CD4-positive, alpha-beta T cell (primary cell): ENCODE measurements around the gene PIN4. TPM values are rescaled to one million over a fixed set of nuclear protein-coding genes. Genes with fewer than 3 reads are reported as not detected.
"Not testable (repeated sequence)": the region's sequence is repeated elsewhere in the genome, so short reads cannot be mapped to it uniquely, and the experiment has no call there.

Experiments
- ATAC-seq: fragments of 200-7000 bp; cut with Tn5 transposase; one replicate; pipeline ENCODE4 v1.10.0; 2022; ENCODE audit warnings: mild to moderate bottlenecking; ENCODE audit not compliant: poor library complexity
- CTCF ChIA-PET: fragments of 350-600 bp; sonication (Branson Sonifier 250); formaldehyde crosslinking; loops from one replicate; lab custom pipeline; 2021; ENCODE audit warnings: antibody characterized with exemption, inconsistent platforms; lab: Charles Lee
- POLR2A ChIA-PET: fragments of 350-600 bp; sonication (Branson Sonifier 250); formaldehyde crosslinking; loops from one replicate; lab custom pipeline; 2021; ENCODE audit warnings: antibody characterized with exemption, inconsistent platforms; lab: Charles Lee
- DNase-seq, 14 experiments: peaks; one replicate each; pipeline ENCODE4 v3.0.0-alpha.2; 2013 to 2020; ENCODE audit warnings: mixed read lengths in 2 of 14
- H3K27ac ChIP-seq, 2 donors: one replicate each; pipeline versions ENCODE4 v1.5.1 to v1.7.0; 2013; ENCODE audit warnings: low read length in 2 of 2, low read depth in 1 of 2, mild to moderate bottlenecking in 1 of 2
- H3K27me3 ChIP-seq, 2 experiments: 1 replicate in 1 of 2; 2 replicates in 1 of 2; pipeline versions ENCODE4 v1.6.1 to v1.7.0; 2013; ENCODE audit warnings: low read length in 2 of 2, control low read depth in 1 of 2, mild to moderate bottlenecking in 1 of 2, moderate library complexity in 1 of 2; ENCODE audit not compliant: insufficient read depth in 2 of 2, control insufficient read depth in 1 of 2
- H3K36me3 ChIP-seq: one replicate; pipeline ENCODE4 v1.6.1; 2013; ENCODE audit warnings: low read length, control low read depth; ENCODE audit not compliant: insufficient read depth
- H3K4me1 ChIP-seq: one replicate; pipeline ENCODE4 v1.6.1; 2013; ENCODE audit warnings: low read length, control low read depth; ENCODE audit not compliant: insufficient read depth
- H3K4me3 ChIP-seq: one replicate; pipeline ENCODE4 v1.5.1; 2013; ENCODE audit warnings: mild to moderate bottlenecking, low read length, moderate library complexity
- H3K9me3 ChIP-seq, 2 experiments: 1 replicate in 1 of 2; 2 replicates in 1 of 2; pipeline versions ENCODE4 v1.6.1 to v1.7.0; 2013; ENCODE audit warnings: low read length in 2 of 2, mild to moderate bottlenecking in 2 of 2, control low read depth in 1 of 2, moderate library complexity in 1 of 2; ENCODE audit not compliant: control insufficient read depth in 1 of 2, insufficient read depth in 1 of 2
- H3K27ac Mint-ChIP-seq: one replicate; pipeline ENCODE4 v1.8.0; 2020; ENCODE audit warnings: mixed read lengths
- H3K27me3 Mint-ChIP-seq: one replicate; pipeline ENCODE4 v1.8.0; 2021; ENCODE audit warnings: mixed read lengths
- H3K36me3 Mint-ChIP-seq: one replicate; pipeline ENCODE4 v1.8.0; 2021; ENCODE audit warnings: low read depth, mixed read lengths
- H3K4me1 Mint-ChIP-seq: one replicate; pipeline ENCODE4 v1.8.0; 2021; ENCODE audit warnings: low read depth, mixed read lengths
- H3K4me3 Mint-ChIP-seq: one replicate; pipeline ENCODE4 v1.8.0; 2020; ENCODE audit warnings: mild to moderate bottlenecking, mixed read lengths
- H3K9me3 Mint-ChIP-seq: one replicate; pipeline ENCODE4 v1.8.0; 2020; ENCODE audit warnings: mixed read lengths
- CTCF ChIP-seq: fragments of 200-600 bp; IDR thresholded peaks from one replicate; pipeline ENCODE4 v1.8.0; 2022; ENCODE audit warnings: antibody characterized with exemption, mild to moderate bottlenecking
- intact Hi-C, 2 experiments: fragments of 100-400 bp; cut with DNase I in 1 of 2; cut with micrococcal nuclease in 1 of 2; formaldehyde crosslinking; loops; one replicate each; pipeline versions ENCODE4 v1.15.1 to v1.9.0; 2023 to 2025; cut with DNase I, micrococcal nuclease
- total RNA-seq, 174 experiments: library from RNA in 2 of 174; stranded (reverse) in 2 of 174; gene quantifications; one replicate each; pipeline ENCODE4 v1.2.3 and lab custom pipeline; 2021 to 2026

The PIN4 gene
- total RNA-seq, 2 experiments from 2014 or later = 0.92 to 1.2 TPM

GRCh38 chrX:72159769-72160168 lies 21.8 kb upstream of the PIN4 start:
- ChIA-PET POLR2A (no interaction called here), CTCF (no interaction called here)
- no peaks in the 10 kb centered on the region for H3K36me3 ChIP-seq
- no peak overlapping the region for H3K27ac Mint-ChIP-seq
- no peak overlapping the region for H3K27ac ChIP-seq
- H3K9me3 ChIP-seq = no peaks in the 10 kb centered on the region
- no peaks in the 10 kb centered on the region for H3K4me1 ChIP-seq
- no peaks in the 10 kb centered on the region for H3K4me1 Mint-ChIP-seq
- no peaks in the 10 kb centered on the region for H3K9me3 Mint-ChIP-seq
- intact Hi-C loops = no loop called here
- no peaks in the 10 kb centered on the region for H3K27me3 ChIP-seq
- H3K4me3 Mint-ChIP-seq = no peak overlapping the region
- no peak for DNase-seq
- no peaks in the 10 kb centered on the region for H3K27me3 Mint-ChIP-seq
- no peak for TF ChIP-seq CTCF
- H3K4me3 ChIP-seq = no peak overlapping the region
- no peaks in the 10 kb centered on the region for H3K36me3 Mint-ChIP-seq
- ATAC-seq = no peak

GRCh38 chrX:72165551-72165950 lies 16.0 kb upstream of the PIN4 start:
- H3K4me1 ChIP-seq = peaks cover 2% of the 10 kb centered on the region
- Mint-ChIP-seq H3K4me3 (no peak overlapping the region), H3K27ac (no peak overlapping the region), H3K36me3 (no peaks in the 10 kb centered on the region), H3K4me1 (peaks cover 11% of the 10 kb centered on the region), H3K9me3 (no peaks in the 10 kb centered on the region), H3K27me3 (no peaks in the 10 kb centered on the region)
- POLR2A ChIA-PET = no interaction called here
- H3K9me3 ChIP-seq = no peaks in the 10 kb centered on the region
- ATAC-seq (no peak), DNase-seq (no peak)
- intact Hi-C loops = no loop called here
- H3K36me3 ChIP-seq = no peaks in the 10 kb centered on the region
- CTCF ChIA-PET = no interaction called here
- no peak overlapping the region for H3K27ac ChIP-seq
- TF ChIP-seq CTCF = no peak
- no peaks in the 10 kb centered on the region for H3K27me3 ChIP-seq
- no peak overlapping the region for H3K4me3 ChIP-seq

GRCh38 chrX:72169008-72169728 lies 12.4 kb upstream of the PIN4 start:
- TF ChIP-seq CTCF = no peak
- intact Hi-C loops = no loop called here
- ChIA-PET POLR2A (interaction anchor here (1.0 kb wide), 1 partner anchor 12 kb away, joined by 12 read pairs; the partner anchor contains the start of gene PIN4), CTCF (no interaction called here)
- peak; percentile 2 to 86 (median 12) for DNase-seq
- Histone ChIP-seq H3K4me3 (peak overlapping the region; percentile 52), H3K9me3 (no peaks in the 10 kb centered on the region), H3K27me3 (no peaks in the 10 kb centered on the region), H3K4me1 (peaks cover 2% of the 10 kb centered on the region), H3K36me3 (no peaks in the 10 kb centered on the region), H3K27ac (peak overlapping the region; percentile 15 to 75)
- peaks cover 11% of the 10 kb centered on the region for H3K4me1 Mint-ChIP-seq
- H3K27me3 Mint-ChIP-seq = no peaks in the 10 kb centered on the region
- peak overlapping the region; percentile 87 for H3K27ac Mint-ChIP-seq
- no peaks in the 10 kb centered on the region for H3K36me3 Mint-ChIP-seq
- ATAC-seq = peak; percentile 91
- no peaks in the 10 kb centered on the region for H3K9me3 Mint-ChIP-seq
- H3K4me3 Mint-ChIP-seq = peak overlapping the region; percentile 78

- intact Hi-C loops, H3K27ac ChIP-seq, H3K4me3 Mint-ChIP-seq, POLR2A ChIA-PET, H3K27me3 Mint-ChIP-seq, H3K4me3 ChIP-seq, H3K9me3 Mint-ChIP-seq, H3K36me3 Mint-ChIP-seq, H3K36me3 ChIP-seq, H3K27ac Mint-ChIP-seq, H3K9me3 ChIP-seq, CTCF ChIA-PET, H3K4me1 ChIP-seq, DNase-seq, ATAC-seq, H3K27me3 ChIP-seq: not testable (repeated sequence)
- H3K4me1 Mint-ChIP-seq = peaks cover 11% of the 10 kb centered on the region
Observed at GRCh38 chrX:72176289-72176688, 5.3 kb upstream of the PIN4 start.
